Posterior cingulate gyrus (tissue), 11 donors: ENCODE measurements around the gene AGRN.
A peak's percentile ranks its signal among the peaks of the same experiment; 100 is the strongest.

Experiments used
- DNase-seq, 10 donors: peaks; one replicate each; pipeline versions ENCODE4 v3.0.0 to v3.0.0-alpha.2; 2020 to 2021; ENCODE audit warnings: mixed read lengths in 3 of 10
- intact Hi-C: fragments of 100-400 bp; cut with DNase I; formaldehyde crosslinking; loops from one replicate; pipeline ENCODE4 v1.15.1; 2023

Gene AGRN

DNA sequence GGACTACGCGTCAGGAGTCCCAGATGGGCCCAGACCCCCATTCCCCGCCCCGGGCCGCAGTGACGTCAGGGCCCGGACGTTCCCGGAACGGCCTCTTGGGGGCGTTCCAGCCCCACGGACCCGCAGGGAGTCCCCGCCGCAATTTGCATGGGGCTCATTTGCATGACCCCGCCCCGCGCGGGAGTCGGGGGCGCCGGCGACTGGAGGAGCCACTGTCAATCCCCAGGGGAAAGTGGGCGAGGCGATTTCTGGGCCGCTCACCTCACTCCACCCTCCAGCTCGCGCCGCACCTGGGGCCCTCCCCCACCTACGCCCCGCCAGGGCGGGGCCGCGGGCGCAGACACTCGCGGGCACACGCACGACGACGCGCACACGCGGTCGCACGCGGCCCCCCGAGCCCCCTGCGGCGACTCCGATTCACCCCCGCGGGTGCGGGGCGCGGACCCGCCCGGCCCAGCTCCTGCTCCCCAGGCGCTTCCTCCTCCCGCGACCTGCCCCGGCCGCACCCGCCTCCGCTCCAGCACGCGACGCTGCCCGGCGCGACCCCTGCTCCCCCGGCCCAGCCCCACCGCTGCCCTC is 13.2 kb downstream of the AGRN start:
- DNase-seq = peak; percentile 76 to 99 (median 90)

DNA sequence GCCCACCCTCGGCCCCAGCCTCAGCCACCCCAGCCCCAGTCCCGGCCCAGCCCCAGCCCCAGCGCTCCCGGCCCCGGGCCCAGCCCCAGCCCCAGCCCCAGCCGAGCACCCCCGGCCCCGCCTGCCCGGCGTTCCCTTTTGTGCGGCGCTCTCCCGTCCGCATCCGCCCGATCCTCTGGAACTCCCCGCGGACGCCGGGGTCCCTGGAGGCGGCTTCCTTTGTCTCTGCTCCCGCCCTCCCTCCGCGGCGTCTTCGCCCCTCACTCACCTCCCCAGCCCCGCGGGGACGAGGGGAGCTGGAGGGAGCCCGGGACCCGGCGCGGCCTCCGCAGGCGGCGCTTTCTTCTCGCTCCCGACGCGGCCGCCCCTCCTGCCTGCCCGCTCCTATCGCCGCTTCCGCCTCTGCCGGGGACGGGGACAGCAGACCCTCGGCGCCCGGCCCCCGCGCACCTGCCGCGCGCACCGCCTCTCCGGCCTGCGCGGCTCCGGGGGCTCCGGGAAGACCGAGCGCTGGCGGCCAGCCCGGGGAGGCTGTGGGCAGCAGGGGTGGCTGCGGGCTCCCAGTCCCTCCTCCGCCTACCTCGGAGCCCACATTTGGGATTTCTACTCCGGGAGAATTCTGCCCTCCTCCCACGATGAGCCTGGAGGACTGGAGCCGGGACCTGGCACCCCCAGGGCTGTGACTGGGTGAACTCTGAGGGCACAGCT is 14.0 kb downstream of the AGRN start:
- no peak for DNase-seq
- intact Hi-C loops = loop anchor here (2.0 kb wide), 1 partner anchor 15 kb away; no protein-coding TSS in a partner anchor

More for the DNA sequence above, 13.2 kb downstream of the AGRN start:
- intact Hi-C loops = loop anchor here (2.0 kb wide), 1 partner anchor 14 kb away; no protein-coding TSS in a partner anchor

DNA sequence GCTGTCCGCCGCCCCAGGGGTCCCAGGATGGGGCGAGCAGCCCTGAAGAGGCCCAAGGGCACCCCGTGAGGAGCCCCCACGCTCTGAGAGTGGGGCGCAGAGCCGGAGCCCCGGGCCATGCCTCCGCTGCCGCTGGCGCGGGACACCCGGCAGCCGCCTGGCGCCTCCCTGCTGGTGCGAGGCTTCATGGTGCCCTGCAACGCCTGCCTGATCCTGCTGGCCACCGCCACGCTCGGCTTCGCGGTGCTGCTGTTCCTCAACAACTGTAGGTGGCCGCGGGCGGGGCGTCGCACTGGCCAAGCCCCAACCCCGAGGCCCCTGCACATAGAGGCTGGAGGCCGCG is 14.5 kb downstream of the AGRN start:
- intact Hi-C loops = no loop called here
- peak in 1 of 10 donors; percentile 86 for DNase-seq

DNA sequence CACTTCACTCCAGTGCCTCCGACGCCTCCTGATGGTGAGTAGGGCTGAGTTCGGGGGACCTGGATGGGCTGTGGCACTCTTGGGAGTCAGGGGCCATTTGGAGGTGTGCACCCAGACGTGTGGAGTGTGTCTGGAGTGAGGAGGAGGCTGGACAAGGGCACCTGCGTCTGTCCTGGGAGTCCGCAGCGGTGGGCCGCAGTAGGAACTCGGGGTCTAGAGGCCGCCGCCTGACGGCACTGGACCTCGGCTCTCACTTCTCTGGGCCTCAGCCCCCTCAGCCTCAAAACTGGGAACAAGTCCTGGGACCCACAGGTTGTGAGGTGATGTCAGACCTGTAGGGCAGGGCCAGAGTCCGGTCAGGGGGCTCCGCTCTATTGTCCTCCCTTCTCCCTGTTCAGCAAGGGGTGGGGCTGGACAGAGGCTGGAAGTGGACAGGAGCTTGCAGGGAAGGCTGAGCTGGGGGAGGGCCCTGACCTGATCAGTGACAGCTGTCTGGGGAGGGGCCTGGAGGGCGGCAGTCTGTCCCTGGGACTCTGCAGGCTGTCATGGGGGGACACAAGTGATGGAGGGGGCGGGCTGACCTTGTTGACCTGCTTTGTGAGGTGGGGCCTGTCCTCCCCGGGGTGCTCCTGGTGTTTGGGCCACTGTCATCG is 15.5 kb downstream of the AGRN start:
- DNase-seq = no peak
- intact Hi-C loops = no loop called here

DNA sequence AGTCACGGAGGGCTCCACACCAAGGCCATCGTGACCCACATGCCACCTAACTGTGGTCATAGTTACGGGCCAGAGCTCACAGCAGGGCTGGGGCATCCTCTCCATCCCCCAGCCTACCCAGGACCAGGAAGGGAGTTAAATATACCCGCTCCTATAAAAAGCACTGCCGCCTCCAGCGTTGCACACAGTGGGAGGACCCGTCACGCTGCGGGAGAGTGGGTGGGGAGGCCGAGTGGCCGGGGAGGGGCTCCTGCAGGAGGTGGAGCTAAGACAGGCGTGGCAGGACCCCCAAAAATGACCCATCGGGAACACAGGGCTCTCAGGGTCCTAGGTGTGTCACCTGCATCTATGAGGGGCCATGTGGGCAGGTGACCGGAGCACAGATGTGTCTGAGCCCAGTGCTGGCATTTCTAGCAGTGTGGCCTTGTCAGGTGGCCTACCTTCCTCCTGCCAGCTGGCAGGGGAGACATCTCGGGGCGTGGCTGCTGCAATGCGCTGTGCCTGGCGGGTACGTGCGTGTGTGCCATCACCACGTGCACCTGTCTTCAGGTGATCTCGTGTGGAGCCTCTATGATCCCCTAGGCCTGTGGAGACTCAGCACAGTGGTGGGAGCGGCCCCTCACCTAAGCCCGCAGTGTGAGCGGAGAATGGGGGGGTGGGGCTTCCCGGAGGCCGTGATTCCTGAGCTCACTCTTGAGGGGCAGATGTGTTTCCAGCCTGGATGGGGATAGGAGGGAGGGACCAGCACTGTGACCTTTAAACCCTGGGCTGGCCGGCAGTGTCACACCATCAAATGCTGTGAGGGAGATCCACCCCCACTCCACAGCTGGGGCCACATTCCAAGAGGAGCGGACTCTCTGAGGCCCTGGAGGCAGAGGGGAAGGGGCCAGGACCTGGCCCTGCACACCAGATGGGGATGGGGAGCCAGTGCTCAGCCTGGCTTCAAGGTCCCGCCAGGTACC is 17.7 kb downstream of the AGRN start:
- intact Hi-C loops = no loop called here
- peak in 4 of 10 donors; percentile 61 to 94 (median 74) for DNase-seq

DNA sequence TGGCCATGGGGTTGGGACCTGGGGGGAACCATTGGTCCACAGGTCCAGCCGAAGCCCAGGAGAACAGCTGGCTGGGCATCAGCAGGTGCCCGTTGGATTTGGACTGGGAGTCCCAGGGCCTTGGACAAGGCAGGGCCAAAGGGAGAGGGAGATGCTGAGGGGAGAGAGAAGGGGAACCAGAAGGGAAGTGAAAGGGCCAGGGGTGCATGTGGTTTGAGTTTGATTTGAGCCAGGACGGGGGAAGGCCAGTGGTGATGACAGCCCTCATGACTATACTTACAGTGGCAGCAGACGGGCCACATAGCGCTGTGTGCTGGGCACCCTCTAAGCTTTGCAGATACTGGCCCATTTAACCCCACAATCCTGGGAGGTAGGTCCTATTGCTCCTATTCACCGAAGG is 18.8 kb downstream of the AGRN start:
- intact Hi-C loops = no loop called here
- no peak for DNase-seq

DNA sequence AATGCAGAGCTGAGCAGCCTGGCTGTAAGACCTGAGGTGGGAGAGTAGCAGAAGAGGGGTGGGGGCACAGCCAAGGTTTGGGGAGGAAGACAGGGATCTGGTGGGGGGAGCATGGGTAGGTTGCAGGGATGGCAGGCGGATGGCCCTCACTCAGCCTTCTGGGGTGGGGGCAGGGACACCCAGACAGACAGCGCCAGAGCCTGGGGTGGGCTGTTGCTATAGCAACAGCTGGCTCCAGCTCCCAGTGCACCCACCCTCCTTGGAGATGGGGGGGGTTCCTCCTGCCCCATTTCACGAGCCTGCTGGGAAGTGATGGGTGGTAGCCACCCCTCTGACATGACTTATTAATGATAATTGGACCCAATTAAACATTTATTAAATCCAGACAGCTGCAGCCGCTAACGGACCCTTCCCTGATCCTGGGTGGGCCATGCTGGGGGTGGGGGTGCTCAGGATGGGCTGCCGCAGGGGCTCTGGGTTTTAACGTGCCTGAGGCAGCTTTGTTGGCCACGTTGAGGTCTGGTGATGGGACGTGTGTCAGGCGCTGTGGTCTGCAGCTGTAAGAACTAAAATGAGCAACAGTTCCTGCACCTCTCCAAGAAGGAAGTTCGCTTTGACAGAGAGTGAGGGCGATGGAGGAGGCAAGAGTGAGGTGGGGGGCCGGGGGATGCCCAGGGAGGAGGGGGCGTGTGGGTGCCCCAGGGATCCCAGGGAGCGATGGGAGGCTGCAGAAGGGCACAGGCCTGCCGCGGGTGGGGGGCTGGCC is 19.4 kb downstream of the AGRN start:
- intact Hi-C loops = no loop called here
- DNase-seq = no peak

DNA sequence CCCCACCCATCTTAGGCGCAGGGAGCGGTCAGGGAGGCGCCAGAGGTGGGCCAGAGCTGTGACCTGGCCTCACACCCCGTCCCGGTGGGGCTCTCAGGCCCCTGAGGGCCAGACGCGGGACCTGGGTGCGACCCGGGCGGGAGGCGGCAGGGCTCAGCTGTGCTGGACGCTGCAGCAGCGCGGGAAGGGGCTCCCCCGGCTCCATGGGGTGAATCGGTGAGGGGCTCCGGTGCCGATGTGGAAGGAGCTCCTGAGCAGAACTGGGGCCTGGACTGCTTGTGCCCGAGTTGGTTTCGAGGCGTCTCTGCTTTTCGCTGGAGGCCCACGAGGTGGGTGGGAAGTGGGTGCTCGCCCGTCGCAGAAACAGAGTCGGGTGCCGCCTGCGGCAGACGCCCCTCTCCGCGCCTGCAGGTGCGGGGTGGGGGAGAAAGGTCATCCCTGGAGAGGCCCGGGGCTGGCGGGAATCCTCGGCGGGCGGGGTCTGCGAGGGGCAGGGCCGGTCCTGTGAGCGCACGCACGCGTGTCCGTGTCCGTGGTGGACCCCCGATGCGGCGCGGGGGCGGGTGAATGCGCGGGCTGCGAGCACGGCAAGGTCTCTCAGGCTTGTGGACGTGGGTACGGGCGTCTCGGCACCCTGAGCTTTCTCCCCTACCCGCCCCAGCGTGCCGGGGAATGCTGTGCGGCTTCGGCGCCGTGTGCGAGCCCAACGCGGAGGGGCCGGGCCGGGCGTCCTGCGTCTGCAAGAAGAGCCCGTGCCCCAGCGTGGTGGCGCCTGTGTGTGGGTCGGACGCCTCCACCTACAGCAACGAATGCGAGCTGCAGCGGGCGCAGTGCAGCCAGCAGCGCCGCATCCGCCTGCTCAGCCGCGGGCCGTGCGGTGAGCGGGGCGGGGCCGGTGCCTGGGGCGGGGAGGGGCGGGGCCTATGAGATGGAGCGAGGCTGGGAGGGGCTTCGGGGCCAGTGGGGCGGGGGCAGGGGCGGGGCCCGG is 20.4 kb downstream of the AGRN start:
- peak; percentile 57 to 97 (median 76) for DNase-seq
- intact Hi-C loops = no loop called here

DNA sequence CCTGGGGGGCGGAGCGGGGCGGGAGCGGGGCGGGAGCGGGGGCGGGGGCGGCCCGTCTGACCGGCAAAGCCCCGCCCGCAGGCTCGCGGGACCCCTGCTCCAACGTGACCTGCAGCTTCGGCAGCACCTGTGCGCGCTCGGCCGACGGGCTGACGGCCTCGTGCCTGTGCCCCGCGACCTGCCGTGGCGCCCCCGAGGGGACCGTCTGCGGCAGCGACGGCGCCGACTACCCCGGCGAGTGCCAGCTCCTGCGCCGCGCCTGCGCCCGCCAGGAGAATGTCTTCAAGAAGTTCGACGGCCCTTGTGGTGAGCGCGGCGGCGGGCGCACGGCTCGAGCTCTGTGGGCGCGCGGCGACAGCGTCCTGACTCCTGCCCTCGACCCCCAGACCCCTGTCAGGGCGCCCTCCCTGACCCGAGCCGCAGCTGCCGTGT is 21.2 kb downstream of the AGRN start:
- intact Hi-C loops = no loop called here
- DNase-seq = no peak

DNA sequence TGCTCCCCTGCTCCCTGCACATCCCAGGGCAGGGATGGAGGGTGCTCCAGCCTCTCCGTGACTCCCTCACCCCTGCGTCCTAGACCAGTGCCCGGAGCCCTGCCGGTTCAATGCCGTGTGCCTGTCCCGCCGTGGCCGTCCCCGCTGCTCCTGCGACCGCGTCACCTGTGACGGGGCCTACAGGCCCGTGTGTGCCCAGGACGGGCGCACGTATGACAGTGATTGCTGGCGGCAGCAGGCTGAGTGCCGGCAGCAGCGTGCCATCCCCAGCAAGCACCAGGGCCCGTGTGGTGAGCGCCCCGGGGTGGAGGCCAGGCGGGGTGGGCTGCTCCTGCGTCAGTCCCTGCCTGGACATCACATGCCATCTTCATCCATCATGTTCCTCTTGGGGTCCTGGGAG is 22.0 kb downstream of the AGRN start:
- intact Hi-C loops = no loop called here
- no peak for DNase-seq

DNA sequence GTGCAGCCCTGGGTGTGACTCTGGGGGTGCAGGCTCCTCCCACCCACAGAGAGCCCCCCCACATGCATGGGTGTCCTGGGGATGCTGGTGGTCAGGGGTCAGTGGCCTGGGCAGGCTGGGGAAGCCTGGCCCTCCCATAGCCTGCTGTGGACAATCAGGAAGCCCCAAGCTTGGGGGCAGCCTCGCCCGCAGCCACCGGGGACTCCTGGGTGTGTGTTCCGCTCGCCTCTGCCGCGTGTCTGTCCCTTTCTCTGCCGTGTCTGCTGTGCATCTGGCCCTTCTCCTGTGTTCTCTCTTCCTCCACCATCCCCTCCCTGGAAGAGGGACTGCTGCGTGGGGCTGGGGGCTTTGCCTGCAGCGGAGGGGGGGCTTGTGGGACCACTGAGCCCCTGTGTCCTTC is 22.9 kb downstream of the AGRN start:
- no peak for DNase-seq
- intact Hi-C loops = no loop called here

DNA sequence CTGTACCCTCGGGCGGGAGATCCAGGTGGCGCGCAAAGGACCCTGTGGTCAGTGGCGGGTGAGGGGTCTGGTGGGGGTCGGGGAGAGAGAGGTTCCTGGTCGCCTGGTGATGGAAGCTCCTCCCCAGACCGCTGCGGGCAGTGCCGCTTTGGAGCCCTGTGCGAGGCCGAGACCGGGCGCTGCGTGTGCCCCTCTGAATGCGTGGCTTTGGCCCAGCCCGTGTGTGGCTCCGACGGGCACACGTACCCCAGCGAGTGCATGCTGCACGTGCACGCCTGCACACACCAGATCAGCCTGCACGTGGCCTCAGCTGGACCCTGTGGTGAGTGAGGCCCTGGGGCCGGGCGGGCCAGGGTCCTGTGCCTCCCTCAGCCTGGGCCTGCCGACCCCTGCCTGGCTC is 23.5 kb downstream of the AGRN start:
- intact Hi-C loops = no loop called here

DNA sequence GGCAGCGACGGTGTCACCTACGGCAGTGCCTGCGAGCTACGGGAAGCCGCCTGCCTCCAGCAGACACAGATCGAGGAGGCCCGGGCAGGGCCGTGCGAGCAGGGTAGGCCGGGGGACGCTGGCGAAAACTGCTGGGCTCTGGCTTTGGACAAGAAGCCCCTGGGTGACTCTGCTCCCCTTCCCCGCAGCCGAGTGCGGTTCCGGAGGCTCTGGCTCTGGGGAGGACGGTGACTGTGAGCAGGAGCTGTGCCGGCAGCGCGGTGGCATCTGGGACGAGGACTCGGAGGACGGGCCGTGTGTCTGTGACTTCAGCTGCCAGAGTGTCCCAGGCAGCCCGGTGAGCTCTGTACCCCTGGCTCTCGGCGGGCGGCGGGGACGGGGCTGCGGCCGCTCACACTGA is 24.0 kb downstream of the AGRN start:
- intact Hi-C loops = no loop called here
- no peak for DNase-seq

More for the DNA sequence above, 23.5 kb downstream of the AGRN start:
- DNase-seq = no peak

DNA sequence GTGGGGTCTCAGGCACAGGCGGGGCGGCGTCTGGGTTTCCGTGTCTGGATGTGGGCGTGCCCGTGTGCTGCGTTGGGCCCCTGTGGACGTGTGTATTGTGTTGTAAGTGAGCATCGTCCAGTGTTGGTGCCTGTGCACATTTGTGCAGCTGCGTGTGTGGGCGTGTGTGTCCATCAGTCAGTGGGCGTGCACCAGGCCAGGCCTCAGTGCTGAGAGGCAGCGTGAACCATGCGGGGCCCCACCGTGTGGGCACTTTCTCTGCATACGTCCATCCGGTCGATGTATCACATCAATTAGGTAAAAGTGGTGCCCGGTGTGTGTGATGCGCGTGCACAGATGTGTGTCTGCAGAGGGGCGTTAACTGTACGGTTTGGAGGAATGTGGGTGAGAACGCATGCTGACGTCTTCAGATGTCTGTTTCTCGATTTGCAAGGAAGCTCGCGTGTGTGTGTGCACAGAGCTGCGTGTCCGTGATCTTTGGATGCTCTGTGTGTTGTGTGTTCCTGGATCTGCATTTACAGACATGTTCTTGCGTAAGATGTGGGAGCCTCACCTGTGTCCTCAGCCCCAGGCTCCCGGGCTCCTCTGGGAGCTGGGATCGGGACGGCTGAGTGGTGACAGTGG is 24.6 kb downstream of the AGRN start:
- intact Hi-C loops = no loop called here
- DNase-seq = no peak

DNA sequence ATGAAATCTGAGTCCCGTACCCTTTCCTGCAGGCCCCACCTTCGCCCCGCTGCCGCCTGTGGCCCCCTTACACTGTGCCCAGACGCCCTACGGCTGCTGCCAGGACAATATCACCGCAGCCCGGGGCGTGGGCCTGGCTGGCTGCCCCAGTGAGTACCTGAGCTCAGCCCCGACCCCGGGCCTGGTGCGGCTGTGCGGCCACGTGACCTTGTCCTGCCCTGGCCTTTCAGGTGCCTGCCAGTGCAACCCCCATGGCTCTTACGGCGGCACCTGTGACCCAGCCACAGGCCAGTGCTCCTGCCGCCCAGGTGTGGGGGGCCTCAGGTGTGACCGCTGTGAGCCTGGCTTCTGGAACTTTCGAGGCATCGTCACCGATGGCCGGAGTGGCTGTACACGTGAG is 25.2 kb downstream of the AGRN start:
- intact Hi-C loops = no loop called here
- DNase-seq = no peak

DNA sequence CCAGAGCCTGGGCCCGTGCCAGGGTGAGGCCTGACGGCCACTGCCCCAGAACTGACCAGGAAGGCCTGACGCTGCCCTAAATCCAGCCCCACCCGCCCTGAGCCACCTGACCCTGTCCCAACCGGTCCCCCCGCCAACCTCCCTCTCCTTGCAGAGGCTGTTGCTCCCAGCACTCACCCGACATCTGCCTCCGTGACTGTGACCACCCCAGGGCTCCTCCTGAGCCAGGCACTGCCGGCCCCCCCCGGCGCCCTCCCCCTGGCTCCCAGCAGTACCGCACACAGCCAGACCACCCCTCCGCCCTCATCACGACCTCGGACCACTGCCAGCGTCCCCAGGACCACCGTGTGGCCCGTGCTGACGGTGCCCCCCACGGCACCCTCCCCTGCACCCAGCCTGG is 26.3 kb downstream of the AGRN start:
- no peak for DNase-seq
- intact Hi-C loops = no loop called here

DNA sequence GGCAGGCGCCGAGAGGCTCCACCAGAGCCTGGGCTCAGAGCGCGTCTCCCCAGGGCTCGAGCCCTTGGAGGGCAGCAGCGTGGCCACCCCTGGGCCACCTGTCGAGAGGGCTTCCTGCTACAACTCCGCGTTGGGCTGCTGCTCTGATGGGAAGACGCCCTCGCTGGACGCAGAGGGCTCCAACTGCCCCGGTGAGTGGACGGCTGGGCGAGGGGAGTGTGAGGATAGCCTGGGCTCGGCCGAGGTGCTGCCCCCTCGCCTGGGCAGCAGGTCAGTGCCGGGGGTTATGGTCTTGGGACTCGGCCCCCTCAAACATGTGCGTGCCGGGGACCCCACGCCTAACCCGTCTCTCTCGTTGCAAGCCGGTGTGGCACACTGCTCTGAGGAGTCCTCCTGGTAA is 26.8 kb downstream of the AGRN start:
- intact Hi-C loops = no loop called here
- no peak for DNase-seq

DNA sequence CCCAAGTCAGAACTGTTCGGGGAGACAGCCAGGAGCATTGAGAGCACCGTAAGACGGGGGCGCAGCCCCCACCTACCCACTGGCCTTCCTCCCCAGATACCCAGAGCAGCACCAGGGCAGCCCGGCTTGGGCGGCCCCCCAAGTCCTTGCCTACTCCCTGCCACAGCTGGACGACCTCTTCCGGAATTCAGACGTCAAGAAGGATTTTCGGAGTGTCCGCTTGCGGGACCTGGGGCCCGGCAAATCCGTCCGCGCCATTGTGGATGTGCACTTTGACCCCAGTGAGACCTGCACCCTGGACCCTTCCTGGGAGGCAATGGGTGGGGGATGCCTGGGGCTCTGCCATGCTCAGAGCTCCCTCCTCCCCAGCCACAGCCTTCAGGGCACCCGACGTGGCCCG is 27.5 kb downstream of the AGRN start:
- no peak for DNase-seq
- intact Hi-C loops = no loop called here
